Measurements from ENCODE around the gene PTPRE. TPM values are rescaled to one million over a fixed set of nuclear protein-coding genes. Genes with fewer than 3 reads are reported as not detected.
A peak's percentile ranks its signal among the peaks of the same experiment; 100 is the strongest.

Gene PTPRE
- total and polyA plus RNA-seq, 2 experiments from 2014 or later, result 4.2 to 8.8 TPM

DNA sequence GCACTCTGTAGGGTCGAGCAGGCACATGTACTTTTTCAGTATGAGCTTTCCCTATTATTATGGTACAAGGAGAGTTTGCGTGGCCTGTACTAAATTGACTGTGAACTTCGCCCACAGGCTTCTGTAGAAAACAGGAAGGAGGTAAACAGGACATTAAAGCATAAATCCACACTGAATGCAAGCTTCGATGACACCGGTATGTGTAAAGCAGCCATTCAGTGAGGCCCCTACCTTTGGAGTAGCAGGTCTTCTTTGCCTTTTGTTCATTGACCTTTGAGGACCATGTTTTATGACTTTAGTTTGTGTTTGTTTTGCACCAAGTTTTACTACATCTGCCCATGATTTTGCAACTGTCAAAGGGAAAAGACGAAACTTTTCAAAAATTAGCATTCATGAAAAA lies 204.8 kb downstream of the PTPRE start:
- no peak for DNase-seq (ENCODE audit: low read depth in 1 of 2, low spot score in 1 of 2)
- Histone ChIP-seq H3K4me1 (ENCODE audit: low read depth) (no peaks in the 10 kb centered on the region), H3K9me3 (ENCODE audit: low read depth) (no peaks in the 10 kb centered on the region), H3K4me3 (no peak overlapping the region), H3K27me3 (no peaks in the 10 kb centered on the region), H3K36me3 (peaks cover 33% of the 10 kb centered on the region), H3K27ac (no peak overlapping the region)
- TF ChIP-seq, protein P1, sequence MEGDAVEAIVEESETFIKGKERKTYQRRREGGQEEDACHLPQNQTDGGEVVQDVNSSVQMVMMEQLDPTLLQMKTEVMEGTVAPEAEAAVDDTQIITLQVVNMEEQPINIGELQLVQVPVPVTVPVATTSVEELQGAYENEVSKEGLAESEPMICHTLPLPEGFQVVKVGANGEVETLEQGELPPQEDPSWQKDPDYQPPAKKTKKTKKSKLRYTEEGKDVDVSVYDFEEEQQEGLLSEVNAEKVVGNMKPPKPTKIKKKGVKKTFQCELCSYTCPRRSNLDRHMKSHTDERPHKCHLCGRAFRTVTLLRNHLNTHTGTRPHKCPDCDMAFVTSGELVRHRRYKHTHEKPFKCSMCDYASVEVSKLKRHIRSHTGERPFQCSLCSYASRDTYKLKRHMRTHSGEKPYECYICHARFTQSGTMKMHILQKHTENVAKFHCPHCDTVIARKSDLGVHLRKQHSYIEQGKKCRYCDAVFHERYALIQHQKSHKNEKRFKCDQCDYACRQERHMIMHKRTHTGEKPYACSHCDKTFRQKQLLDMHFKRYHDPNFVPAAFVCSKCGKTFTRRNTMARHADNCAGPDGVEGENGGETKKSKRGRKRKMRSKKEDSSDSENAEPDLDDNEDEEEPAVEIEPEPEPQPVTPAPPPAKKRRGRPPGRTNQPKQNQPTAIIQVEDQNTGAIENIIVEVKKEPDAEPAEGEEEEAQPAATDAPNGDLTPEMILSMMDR (IDR thresholded peaks at IDR 0.05; ENCODE audit: low read depth, low read length), result no peak

DNA sequence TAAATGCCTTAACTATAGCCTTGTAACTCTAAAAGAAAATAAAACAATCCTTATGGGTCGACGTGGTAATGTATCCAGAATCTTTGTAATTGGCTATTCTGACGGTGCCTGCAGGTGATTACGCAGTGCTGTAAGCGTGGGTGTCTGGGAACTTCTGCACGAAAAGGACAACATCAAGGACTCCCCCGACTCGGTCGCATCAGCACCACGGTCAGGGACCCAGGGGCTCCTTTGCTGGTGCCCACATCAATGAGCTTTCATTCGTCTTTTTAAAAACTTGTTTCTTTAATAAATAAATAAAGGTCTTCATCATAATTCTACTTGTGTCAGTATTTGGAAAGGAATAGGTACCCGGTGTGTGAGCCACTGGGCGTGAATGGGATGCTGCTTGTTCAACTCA lies 206.1 kb downstream of the PTPRE start:
- peaks cover 33% of the 10 kb centered on the region for H3K36me3 ChIP-seq
- no peaks in the 10 kb centered on the region for H3K27me3 ChIP-seq
- H3K9me3 ChIP-seq (ENCODE audit: low read depth), result no peaks in the 10 kb centered on the region
- TF ChIP-seq, protein P1 (IDR thresholded peaks at IDR 0.05; ENCODE audit: low read depth, low read length), result no peak
- H3K4me3 ChIP-seq, result no peak overlapping the region
- H3K4me1 ChIP-seq (ENCODE audit: low read depth), result no peaks in the 10 kb centered on the region
- peak in 1 of 2 donors; percentile 39 for DNase-seq (ENCODE audit: low read depth in 1 of 2, low spot score in 1 of 2)
- no peak overlapping the region for H3K27ac ChIP-seq

DNA sequence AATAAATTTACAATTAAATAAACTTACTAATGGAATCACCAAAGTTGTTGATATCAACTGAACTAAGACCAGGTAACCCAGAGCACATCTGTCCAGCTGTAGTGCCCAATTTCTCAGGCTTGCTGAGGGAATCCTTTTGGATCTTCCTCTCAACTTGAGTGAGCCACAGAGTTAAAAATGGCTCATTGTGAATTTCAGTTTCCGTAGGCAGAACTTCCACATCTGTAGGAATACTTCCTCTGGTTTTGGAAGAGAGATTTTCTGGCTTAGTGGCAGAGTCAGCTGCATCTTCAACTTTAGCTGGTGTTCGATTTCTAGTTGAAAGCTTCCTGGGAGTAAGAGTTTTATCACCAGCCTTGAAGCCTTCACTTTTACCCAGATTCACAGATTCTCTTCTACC lies 208.0 kb downstream of the PTPRE start:
- Histone ChIP-seq H3K27ac (no peak overlapping the region), H3K4me1 (ENCODE audit: low read depth) (no peaks in the 10 kb centered on the region), H3K27me3 (no peaks in the 10 kb centered on the region), H3K36me3 (peaks cover 42% of the 10 kb centered on the region), H3K9me3 (ENCODE audit: low read depth) (no peaks in the 10 kb centered on the region), H3K4me3 (no peak overlapping the region)
- DNase-seq (ENCODE audit: low read depth in 1 of 2, low spot score in 1 of 2), result no peak
- TF ChIP-seq, protein P1 (IDR thresholded peaks at IDR 0.05; ENCODE audit: low read depth, low read length), result no peak

DNA sequence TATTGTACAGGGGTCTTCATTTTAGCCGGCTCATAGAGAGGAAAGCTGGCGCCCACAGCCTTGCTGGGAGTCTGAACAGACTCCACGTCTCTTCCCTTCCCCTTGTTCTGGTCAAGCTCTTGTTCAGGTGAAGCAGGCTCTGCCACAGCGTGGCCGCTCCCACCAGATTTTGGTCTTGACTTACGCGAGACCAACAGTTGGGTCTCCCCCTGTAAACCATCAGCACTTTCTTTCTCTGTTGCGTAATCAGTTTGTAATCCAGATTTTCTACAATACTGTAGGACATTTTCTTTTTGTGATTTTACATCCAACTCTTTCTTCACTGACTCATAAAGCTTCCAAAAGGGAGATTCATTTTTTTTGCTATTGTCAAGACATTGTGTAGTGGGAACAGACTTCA lies 208.5 kb downstream of the PTPRE start:
- DNase-seq (ENCODE audit: low read depth in 1 of 2, low spot score in 1 of 2), result no peak
- TF ChIP-seq, protein P1 (IDR thresholded peaks at IDR 0.05; ENCODE audit: low read depth, low read length), result no peak
- Histone ChIP-seq H3K4me3 (no peak overlapping the region), H3K36me3 (peaks cover 37% of the 10 kb centered on the region), H3K27ac (no peak overlapping the region), H3K9me3 (ENCODE audit: low read depth) (no peaks in the 10 kb centered on the region), H3K27me3 (no peaks in the 10 kb centered on the region), H3K4me1 (ENCODE audit: low read depth) (no peaks in the 10 kb centered on the region)

DNA sequence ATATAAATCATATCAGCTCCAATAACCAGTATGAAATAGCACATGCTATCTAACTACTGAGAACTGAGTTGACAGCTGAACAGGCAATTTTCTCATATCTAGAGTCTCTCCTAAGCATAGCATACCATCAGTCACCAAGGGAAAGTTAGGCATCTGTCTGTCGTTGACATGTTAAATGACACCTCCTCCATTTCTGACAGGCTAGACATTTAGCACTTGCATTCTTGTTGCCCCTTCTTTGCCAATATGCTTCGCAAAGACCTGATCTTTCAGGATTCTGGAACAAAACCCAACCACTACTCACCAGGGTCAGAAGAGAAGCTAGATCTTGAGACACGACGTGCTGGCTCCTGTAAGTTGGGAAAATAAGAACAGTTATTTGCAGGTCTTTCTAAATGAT lies 209.3 kb downstream of the PTPRE start:
- TF ChIP-seq, protein P1 (IDR thresholded peaks at IDR 0.05; ENCODE audit: low read depth, low read length), result no peak
- H3K4me3 ChIP-seq, result no peak overlapping the region
- no peak overlapping the region for H3K27ac ChIP-seq
- DNase-seq (ENCODE audit: low read depth in 1 of 2, low spot score in 1 of 2), result no peak
- H3K4me1 ChIP-seq (ENCODE audit: low read depth), result no peaks in the 10 kb centered on the region
- H3K36me3 ChIP-seq, result peaks cover 33% of the 10 kb centered on the region
- no peaks in the 10 kb centered on the region for H3K27me3 ChIP-seq
- no peaks in the 10 kb centered on the region for H3K9me3 ChIP-seq (ENCODE audit: low read depth)

Measured in cardiac muscle cell (in vitro differentiated cells and primary cell).